Measurements from ENCODE around the gene MBD3.
"Not testable (repeated sequence)": the region's sequence is repeated elsewhere in the genome, so short reads cannot be mapped to it uniquely, and the experiment has no call there.

MBD3 gene

GRCh38 chr19:1592755-1593500 lies at the start of gene MBD3:
TSS of gene MBD3 (minus strand) at chr19:1592865. CDS start at chr19:1592631, 234 bp downstream.
- Histone ChIP-seq H3K9me3 (ENCODE audit: control insufficient read depth in 2 of 2, low read length in 2 of 2) (no peaks in the 10 kb centered on the region), H3K36me3 (ENCODE audit: control insufficient read depth in 2 of 2, insufficient read depth in 2 of 2, low read length in 2 of 2) (peaks cover 9 to 21% of the 10 kb centered on the region in 2 donors), H3K27ac (ENCODE audit: low read depth in 2 of 2, low read length in 2 of 2) (peak within 1 kb of the TSS; percentile 91 to 92), H3K4me1 (ENCODE audit: control insufficient read depth in 2 of 2, insufficient read depth in 2 of 2, low read length in 2 of 2) (peaks cover 13 to 15% of the 10 kb centered on the region in 2 donors), H3K9ac (ENCODE audit: low read depth in 1 of 2, low read length in 2 of 2) (peak within 1 kb of the TSS; percentile 74 to 90), H3K27me3 (ENCODE audit: control insufficient read depth in 2 of 2, insufficient read depth in 2 of 2, low read length in 2 of 2) (no peaks in the 10 kb centered on the region), H3K4me3 (ENCODE audit: low read length in 2 of 2) (peak within 1 kb of the TSS; percentile 86 to 87)

- H3K9me3 ChIP-seq (ENCODE audit: control insufficient read depth in 2 of 2, low read length in 2 of 2); H3K9ac ChIP-seq (ENCODE audit: low read depth in 1 of 2, low read length in 2 of 2); H3K4me3 ChIP-seq (ENCODE audit: low read length in 2 of 2); H3K27ac ChIP-seq (ENCODE audit: low read depth in 2 of 2, low read length in 2 of 2); H3K4me1 ChIP-seq (ENCODE audit: control insufficient read depth in 2 of 2, insufficient read depth in 2 of 2, low read length in 2 of 2); H3K27me3 ChIP-seq (ENCODE audit: control insufficient read depth in 2 of 2, insufficient read depth in 2 of 2, low read length in 2 of 2): not testable (repeated sequence)
- peaks cover 13 to 21% of the 10 kb centered on the region in 2 donors for H3K36me3 ChIP-seq (ENCODE audit: control insufficient read depth in 2 of 2, insufficient read depth in 2 of 2, low read length in 2 of 2)
Observed at GRCh38 chr19:1640893-1641448, 48.3 kb upstream of the MBD3 start.

- Histone ChIP-seq H3K4me1 (ENCODE audit: control insufficient read depth in 2 of 2, insufficient read depth in 2 of 2, low read length in 2 of 2) (peaks cover 6 to 16% of the 10 kb centered on the region in 2 donors), H3K27me3 (ENCODE audit: control insufficient read depth in 2 of 2, insufficient read depth in 2 of 2, low read length in 2 of 2) (no peaks in the 10 kb centered on the region), H3K36me3 (ENCODE audit: control insufficient read depth in 2 of 2, insufficient read depth in 2 of 2, low read length in 2 of 2) (peaks cover 7 to 24% of the 10 kb centered on the region in 2 donors), H3K9ac (ENCODE audit: low read depth in 1 of 2, low read length in 2 of 2) (no peak overlapping the region), H3K4me3 (ENCODE audit: low read length in 2 of 2) (no peak overlapping the region), H3K27ac (ENCODE audit: low read depth in 2 of 2, low read length in 2 of 2) (no peak overlapping the region), H3K9me3 (ENCODE audit: control insufficient read depth in 2 of 2, low read length in 2 of 2) (no peaks in the 10 kb centered on the region)
Observed at GRCh38 chr19:1636325-1637236, 43.9 kb upstream of the MBD3 start.

- H3K9ac ChIP-seq (ENCODE audit: low read depth in 1 of 2, low read length in 2 of 2), result no peak overlapping the region
- no peaks in the 10 kb centered on the region for H3K27me3 ChIP-seq (ENCODE audit: control insufficient read depth in 2 of 2, insufficient read depth in 2 of 2, low read length in 2 of 2)
- no peak overlapping the region for H3K4me3 ChIP-seq (ENCODE audit: low read length in 2 of 2)
- H3K27ac ChIP-seq (ENCODE audit: low read depth in 2 of 2, low read length in 2 of 2), result no peak overlapping the region
- H3K9me3 ChIP-seq (ENCODE audit: control insufficient read depth in 2 of 2, low read length in 2 of 2), result no peaks in the 10 kb centered on the region
- peaks cover 8 to 25% of the 10 kb centered on the region in 2 donors for H3K36me3 ChIP-seq (ENCODE audit: control insufficient read depth in 2 of 2, insufficient read depth in 2 of 2, low read length in 2 of 2)
- peaks cover 6 to 16% of the 10 kb centered on the region in 2 donors for H3K4me1 ChIP-seq (ENCODE audit: control insufficient read depth in 2 of 2, insufficient read depth in 2 of 2, low read length in 2 of 2)
Observed at GRCh38 chr19:1634938-1635243, 42.2 kb upstream of the MBD3 start.

- H3K9ac ChIP-seq (ENCODE audit: low read depth in 1 of 2, low read length in 2 of 2), result no peak overlapping the region
- H3K27me3 ChIP-seq (ENCODE audit: control insufficient read depth in 2 of 2, insufficient read depth in 2 of 2, low read length in 2 of 2), result no peaks in the 10 kb centered on the region
- H3K9me3 ChIP-seq (ENCODE audit: control insufficient read depth in 2 of 2, low read length in 2 of 2), result no peaks in the 10 kb centered on the region
- H3K4me3 ChIP-seq (ENCODE audit: low read length in 2 of 2), result no peak overlapping the region
- no peak overlapping the region for H3K27ac ChIP-seq (ENCODE audit: low read depth in 2 of 2, low read length in 2 of 2)
- peaks cover 6 to 16% of the 10 kb centered on the region in 2 donors for H3K4me1 ChIP-seq (ENCODE audit: control insufficient read depth in 2 of 2, insufficient read depth in 2 of 2, low read length in 2 of 2)
- H3K36me3 ChIP-seq (ENCODE audit: control insufficient read depth in 2 of 2, insufficient read depth in 2 of 2, low read length in 2 of 2), result peaks cover 8 to 25% of the 10 kb centered on the region in 2 donors
Observed at GRCh38 chr19:1634242-1634937, 41.7 kb upstream of the MBD3 start.

- peaks cover 6 to 16% of the 10 kb centered on the region in 2 donors for H3K4me1 ChIP-seq (ENCODE audit: control insufficient read depth in 2 of 2, insufficient read depth in 2 of 2, low read length in 2 of 2)
- H3K27me3 ChIP-seq (ENCODE audit: control insufficient read depth in 2 of 2, insufficient read depth in 2 of 2, low read length in 2 of 2), result no peaks in the 10 kb centered on the region
- H3K27ac ChIP-seq (ENCODE audit: low read depth in 2 of 2, low read length in 2 of 2), result peak overlapping the region; percentile 87 to 91
- H3K4me3 ChIP-seq (ENCODE audit: low read length in 2 of 2), result no peak overlapping the region
- peaks cover 8 to 18% of the 10 kb centered on the region in 2 donors for H3K36me3 ChIP-seq (ENCODE audit: control insufficient read depth in 2 of 2, insufficient read depth in 2 of 2, low read length in 2 of 2)
- peak overlapping the region in 1 of 2 donors; percentile 57 for H3K9ac ChIP-seq (ENCODE audit: low read depth in 1 of 2, low read length in 2 of 2)
- H3K9me3 ChIP-seq (ENCODE audit: control insufficient read depth in 2 of 2, low read length in 2 of 2), result no peaks in the 10 kb centered on the region
Observed at GRCh38 chr19:1633269-1633826, 40.7 kb upstream of the MBD3 start.

- Histone ChIP-seq H3K27ac (ENCODE audit: low read depth in 2 of 2, low read length in 2 of 2) (peak overlapping the region; percentile 87 to 91), H3K27me3 (ENCODE audit: control insufficient read depth in 2 of 2, insufficient read depth in 2 of 2, low read length in 2 of 2) (no peaks in the 10 kb centered on the region), H3K4me1 (ENCODE audit: control insufficient read depth in 2 of 2, insufficient read depth in 2 of 2, low read length in 2 of 2) (peaks cover 6 to 16% of the 10 kb centered on the region in 2 donors), H3K4me3 (ENCODE audit: low read length in 2 of 2) (no peak overlapping the region), H3K9ac (ENCODE audit: low read depth in 1 of 2, low read length in 2 of 2) (peak overlapping the region in 1 of 2 donors; percentile 57), H3K36me3 (ENCODE audit: control insufficient read depth in 2 of 2, insufficient read depth in 2 of 2, low read length in 2 of 2) (peaks cover 8 to 15% of the 10 kb centered on the region in 2 donors), H3K9me3 (ENCODE audit: control insufficient read depth in 2 of 2, low read length in 2 of 2) (no peaks in the 10 kb centered on the region)
Observed at GRCh38 chr19:1632462-1633268, 40.0 kb upstream of the MBD3 start.

- no peaks in the 10 kb centered on the region for H3K27me3 ChIP-seq (ENCODE audit: control insufficient read depth in 2 of 2, insufficient read depth in 2 of 2, low read length in 2 of 2)
- no peak overlapping the region for H3K4me3 ChIP-seq (ENCODE audit: low read length in 2 of 2)
- H3K9me3 ChIP-seq (ENCODE audit: control insufficient read depth in 2 of 2, low read length in 2 of 2), result no peaks in the 10 kb centered on the region
- H3K27ac ChIP-seq (ENCODE audit: low read depth in 2 of 2, low read length in 2 of 2), result no peak overlapping the region
- H3K9ac ChIP-seq (ENCODE audit: low read depth in 1 of 2, low read length in 2 of 2), result no peak overlapping the region
- H3K36me3 ChIP-seq (ENCODE audit: control insufficient read depth in 2 of 2, insufficient read depth in 2 of 2, low read length in 2 of 2), result peaks cover 10 to 15% of the 10 kb centered on the region in 2 donors
- peaks cover 6 to 16% of the 10 kb centered on the region in 2 donors for H3K4me1 ChIP-seq (ENCODE audit: control insufficient read depth in 2 of 2, insufficient read depth in 2 of 2, low read length in 2 of 2)
Observed at GRCh38 chr19:1631557-1632100, 39.0 kb upstream of the MBD3 start.

- Histone ChIP-seq H3K27ac (ENCODE audit: low read depth in 2 of 2, low read length in 2 of 2) (no peak overlapping the region), H3K27me3 (ENCODE audit: control insufficient read depth in 2 of 2, insufficient read depth in 2 of 2, low read length in 2 of 2) (no peaks in the 10 kb centered on the region), H3K4me1 (ENCODE audit: control insufficient read depth in 2 of 2, insufficient read depth in 2 of 2, low read length in 2 of 2) (peaks cover 6 to 16% of the 10 kb centered on the region in 2 donors), H3K9ac (ENCODE audit: low read depth in 1 of 2, low read length in 2 of 2) (no peak overlapping the region), H3K36me3 (ENCODE audit: control insufficient read depth in 2 of 2, insufficient read depth in 2 of 2, low read length in 2 of 2) (peaks cover 10 to 16% of the 10 kb centered on the region in 2 donors), H3K9me3 (ENCODE audit: control insufficient read depth in 2 of 2, low read length in 2 of 2) (no peaks in the 10 kb centered on the region), H3K4me3 (ENCODE audit: low read length in 2 of 2) (no peak overlapping the region)
Observed at GRCh38 chr19:1630811-1631210, 38.1 kb upstream of the MBD3 start.
